NB4 (cell line): ENCODE measurements around the gene ADARB2.

Source experiments
- CTCF ChIP-seq: IDR thresholded peaks from one replicate; pipeline ENCODE4 v1.5.1; 2012; ENCODE audit warnings: low read depth, low read length
- POLR2A ChIP-seq: IDR thresholded peaks from 2 replicates; pipeline ENCODE4 v1.6.1; 2011; ENCODE audit warnings: mild to moderate bottlenecking; ENCODE audit not compliant: insufficient read length; ENCODE audit errors: extremely low read depth
- TF ChIP-seq, protein P1 (sequence below): IDR thresholded peaks from 2 replicates; pipeline ENCODE4 v1.6.1; 2011; ENCODE audit warnings: low read depth, low read length

- TF ChIP-seq CTCF (no peak), POLR2A (no peak)
- TF ChIP-seq, protein P1, sequence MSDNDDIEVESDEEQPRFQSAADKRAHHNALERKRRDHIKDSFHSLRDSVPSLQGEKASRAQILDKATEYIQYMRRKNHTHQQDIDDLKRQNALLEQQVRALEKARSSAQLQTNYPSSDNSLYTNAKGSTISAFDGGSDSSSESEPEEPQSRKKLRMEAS = no peak
Observed at GRCh38 chr10:1746796-1747195, 9.5 kb upstream of the ADARB2 start.
